NCI-H1417 treated with DMSO at 0.1 percent for 48 hours (cell line): ENCODE measurements around the gene DCTPP1.

ENCODE experiments used
- DNase-seq: peaks from one replicate; lab custom pipeline; 2025; lab: John Stamatoyannopoulos, UW

Gene DCTPP1

GRCh38 chr16:30447512-30448226 is 17.8 kb upstream of the DCTPP1 start:
- DNase-seq, result no peak

GRCh38 chr16:30446203-30446595 is 16.4 kb upstream of the DCTPP1 start:
- DNase-seq, result no peak

- peak; percentile 85 for DNase-seq
Measured at GRCh38 chr16:30445408-30446202, 15.8 kb upstream of the DCTPP1 start, which contains the start of gene SEPHS2. Gene SEPHS2, minus strand, starts transcription at chr16:30445874. Its CDS starts 147 bp downstream, at chr16:30445727.

GRCh38 chr16:30445149-30445407 is 15.2 kb upstream of the DCTPP1 start:
- no peak for DNase-seq

GRCh38 chr16:30444231-30445148 is 14.7 kb upstream of the DCTPP1 start:
- DNase-seq, result no peak

- DNase-seq, result no peak
Measured at GRCh38 chr16:30443631-30444030, 13.8 kb upstream of the DCTPP1 start.

GRCh38 chr16:30439720-30440348 is 10.0 kb upstream of the DCTPP1 start:
- no peak for DNase-seq

GRCh38 chr16:30438835-30439234 is 9.0 kb upstream of the DCTPP1 start:
- no peak for DNase-seq

GRCh38 chr16:30437511-30438046 is 7.7 kb upstream of the DCTPP1 start:
- no peak for DNase-seq

GRCh38 chr16:30434852-30435251 is 5.0 kb upstream of the DCTPP1 start:
- DNase-seq, result no peak

GRCh38 chr16:30430428-30430970 is 669 bp upstream of the DCTPP1 start:
- no peak for DNase-seq

- DNase-seq, result no peak
Measured at GRCh38 chr16:30429418-30429677, 482 bp downstream of the DCTPP1 start.

- DNase-seq, result no peak
Measured at GRCh38 chr16:30428055-30428454, 1.8 kb downstream of the DCTPP1 start.

GRCh38 chr16:30421010-30421409 is 8.8 kb downstream of the DCTPP1 start:
- no peak for DNase-seq

GRCh38 chr16:30418350-30419181 is 11.3 kb downstream of the DCTPP1 start:
- DNase-seq, result no peak

GRCh38 chr16:30417529-30418349 is 12.1 kb downstream of the DCTPP1 start:
- peak; percentile 69 for DNase-seq

- no peak for DNase-seq
Measured at GRCh38 chr16:30416624-30417528, 13.0 kb downstream of the DCTPP1 start.

- no peak for DNase-seq
Measured at GRCh38 chr16:30416047-30416603, 13.7 kb downstream of the DCTPP1 start.

- DNase-seq, result no peak
Measured at GRCh38 chr16:30414159-30414558, 15.7 kb downstream of the DCTPP1 start.
